GM20000 (cell line): ENCODE results near the gene MCF2L2.

Source experiments
- DNase-seq: peaks from one replicate; pipeline ENCODE4 v3.0.0; 2012; ENCODE audit warnings: low spot score
- CTCF ChIP-seq: IDR thresholded peaks from 2 replicates; pipeline ENCODE4 v1.5.1; 2012; ENCODE audit warnings: mild to moderate bottlenecking, control low read depth; ENCODE audit errors: extremely low read depth, missing control alignments

MCF2L2 gene

GRCh38 chr3:183134844-183135243 is 293.6 kb downstream of the MCF2L2 start:
- TF ChIP-seq CTCF = no peak
- no peak for DNase-seq

- DNase-seq = no peak
- no peak for TF ChIP-seq CTCF
Measured at GRCh38 chr3:183132409-183132808, 296.0 kb downstream of the MCF2L2 start.

- no peak for DNase-seq
Measured at GRCh38 chr3:183131735-183132134, 296.7 kb downstream of the MCF2L2 start.

GRCh38 chr3:183131186-183131725 is 297.2 kb downstream of the MCF2L2 start:
- TF ChIP-seq CTCF = no peak
- no peak for DNase-seq

More at GRCh38 chr3:183131735-183132134, 296.7 kb downstream of the MCF2L2 start:
- no peak for TF ChIP-seq CTCF

- TF ChIP-seq CTCF = no peak
- DNase-seq = no peak
Measured at GRCh38 chr3:183129243-183129642, 299.2 kb downstream of the MCF2L2 start.

- no peak for DNase-seq
- no peak for TF ChIP-seq CTCF
Measured at GRCh38 chr3:183128709-183129108, 299.7 kb downstream of the MCF2L2 start.
